ENCODE results near the gene IRX4. TPM values are rescaled to one million over a fixed set of nuclear protein-coding genes. Genes with fewer than 3 reads are reported as not detected.

IRX4 gene
- total RNA-seq, 1 donor from 2014 or later: not detected

- Mint-ChIP-seq H3K9me3 (no peaks in the 10 kb centered on the region), H3K27ac (no peak overlapping the region), H3K4me3 (no peak overlapping the region), H3K27me3 (ENCODE audit: low read depth) (peaks cover 95% of the 10 kb centered on the region), H3K36me3 (no peaks in the 10 kb centered on the region), H3K4me1 (peaks cover 2% of the 10 kb centered on the region)
- no peak for DNase-seq (ENCODE audit: low spot score in 2 of 2, unreplicated experiment in 2 of 2)
- TF ChIP-seq CTCF (IDR thresholded peaks at IDR 0.05; ENCODE audit: unreplicated experiment): no peak
These were observed 11.0 kb upstream of the IRX4 start for GRCh38 chr5:1893754-1894153.

- Mint-ChIP-seq H3K27me3 (ENCODE audit: low read depth) (peaks cover 95% of the 10 kb centered on the region), H3K36me3 (no peaks in the 10 kb centered on the region), H3K27ac (no peak overlapping the region), H3K4me1 (peaks cover 3% of the 10 kb centered on the region), H3K9me3 (no peaks in the 10 kb centered on the region), H3K4me3 (no peak overlapping the region)
- TF ChIP-seq CTCF (IDR thresholded peaks at IDR 0.05; ENCODE audit: unreplicated experiment): no peak
- DNase-seq (ENCODE audit: low spot score in 2 of 2, unreplicated experiment in 2 of 2): no peak
These were observed 10.1 kb upstream of the IRX4 start for GRCh38 chr5:1892685-1893445.

- H3K4me3 Mint-ChIP-seq: no peak overlapping the region
- no peak for TF ChIP-seq CTCF (IDR thresholded peaks at IDR 0.05; ENCODE audit: unreplicated experiment)
- H3K36me3 Mint-ChIP-seq: no peaks in the 10 kb centered on the region
- H3K9me3 Mint-ChIP-seq: no peaks in the 10 kb centered on the region
- no peak overlapping the region for H3K27ac Mint-ChIP-seq
- H3K27me3 Mint-ChIP-seq (ENCODE audit: low read depth): peaks cover 94% of the 10 kb centered on the region
- H3K4me1 Mint-ChIP-seq: peaks cover 3% of the 10 kb centered on the region
- no peak for DNase-seq (ENCODE audit: low spot score in 2 of 2, unreplicated experiment in 2 of 2)
These were observed 9.5 kb upstream of the IRX4 start for GRCh38 chr5:1892211-1892610.

GRCh38 chr5:1891391-1891790 is 8.7 kb upstream of the IRX4 start:
- no peaks in the 10 kb centered on the region for H3K9me3 Mint-ChIP-seq
- DNase-seq (ENCODE audit: low spot score in 2 of 2, unreplicated experiment in 2 of 2): no peak
- H3K4me3 Mint-ChIP-seq: no peak overlapping the region
- H3K36me3 Mint-ChIP-seq: no peaks in the 10 kb centered on the region
- H3K27ac Mint-ChIP-seq: no peak overlapping the region
- peaks cover 3% of the 10 kb centered on the region for H3K4me1 Mint-ChIP-seq
- TF ChIP-seq CTCF (IDR thresholded peaks at IDR 0.05; ENCODE audit: unreplicated experiment): no peak
- peaks cover 90% of the 10 kb centered on the region for H3K27me3 Mint-ChIP-seq (ENCODE audit: low read depth)

GRCh38 chr5:1890296-1890695 is 7.6 kb upstream of the IRX4 start:
- Mint-ChIP-seq H3K36me3 (no peaks in the 10 kb centered on the region), H3K27ac (no peak overlapping the region), H3K4me3 (no peak overlapping the region), H3K4me1 (peaks cover 7% of the 10 kb centered on the region), H3K27me3 (ENCODE audit: low read depth) (peaks cover 93% of the 10 kb centered on the region), H3K9me3 (no peaks in the 10 kb centered on the region)
- DNase-seq (ENCODE audit: low spot score in 2 of 2, unreplicated experiment in 2 of 2): no peak
- no peak for TF ChIP-seq CTCF (IDR thresholded peaks at IDR 0.05; ENCODE audit: unreplicated experiment)

Data from mesothelial cell of epicardium (in vitro differentiated cells).